DOHH2 (cell line): ENCODE data around the gene ARHGEF12.

Experiments used
- EZH2phosphoT487 ChIP-seq: fragments of 200-600 bp; sonication (generic); IDR thresholded peaks from 2 replicates; pipeline ENCODE4 v1.6.1; 2017; ENCODE audit warnings: borderline replicate concordance, mild to moderate bottlenecking, antibody characterized with exemption, low read length, moderate library complexity, mixed read lengths
- TF ChIP-seq, protein P1 (sequence below): fragments of 200-600 bp; sonication (generic); IDR thresholded peaks from one replicate; pipeline ENCODE4 v1.5.1; 2014; ENCODE audit warnings: antibody characterized with exemption, mild to moderate bottlenecking, low read depth, low read length; ENCODE audit not compliant: poor library complexity, severe bottlenecking

DNA sequence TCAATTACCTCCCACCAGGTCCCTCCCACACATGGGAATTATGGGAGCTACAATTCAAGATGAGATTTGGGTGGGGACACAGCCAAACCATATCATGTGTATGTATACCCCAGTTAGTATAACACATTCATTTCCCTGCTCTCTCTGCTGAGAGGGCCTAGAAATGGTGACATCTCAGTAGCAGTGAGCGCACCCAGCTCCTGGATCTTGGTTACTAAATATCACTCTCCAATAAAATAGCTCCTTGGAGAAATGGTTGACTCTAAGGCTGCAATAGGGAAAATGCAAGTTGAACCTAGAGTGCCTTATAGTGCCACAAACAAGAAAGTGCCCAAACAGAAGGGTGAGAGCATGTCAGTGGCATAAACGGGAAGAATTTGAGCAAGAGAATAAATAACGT is 59.6 kb downstream of the ARHGEF12 start:
- TF ChIP-seq, protein P1, sequence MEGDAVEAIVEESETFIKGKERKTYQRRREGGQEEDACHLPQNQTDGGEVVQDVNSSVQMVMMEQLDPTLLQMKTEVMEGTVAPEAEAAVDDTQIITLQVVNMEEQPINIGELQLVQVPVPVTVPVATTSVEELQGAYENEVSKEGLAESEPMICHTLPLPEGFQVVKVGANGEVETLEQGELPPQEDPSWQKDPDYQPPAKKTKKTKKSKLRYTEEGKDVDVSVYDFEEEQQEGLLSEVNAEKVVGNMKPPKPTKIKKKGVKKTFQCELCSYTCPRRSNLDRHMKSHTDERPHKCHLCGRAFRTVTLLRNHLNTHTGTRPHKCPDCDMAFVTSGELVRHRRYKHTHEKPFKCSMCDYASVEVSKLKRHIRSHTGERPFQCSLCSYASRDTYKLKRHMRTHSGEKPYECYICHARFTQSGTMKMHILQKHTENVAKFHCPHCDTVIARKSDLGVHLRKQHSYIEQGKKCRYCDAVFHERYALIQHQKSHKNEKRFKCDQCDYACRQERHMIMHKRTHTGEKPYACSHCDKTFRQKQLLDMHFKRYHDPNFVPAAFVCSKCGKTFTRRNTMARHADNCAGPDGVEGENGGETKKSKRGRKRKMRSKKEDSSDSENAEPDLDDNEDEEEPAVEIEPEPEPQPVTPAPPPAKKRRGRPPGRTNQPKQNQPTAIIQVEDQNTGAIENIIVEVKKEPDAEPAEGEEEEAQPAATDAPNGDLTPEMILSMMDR = no peak
- no peak for TF ChIP-seq EZH2phosphoT487
